Adrenal gland (tissue), 12 donors: ENCODE measurements around the gene STARD9. TPM values are rescaled to one million over a fixed set of nuclear protein-coding genes. Genes with fewer than 3 reads are reported as not detected.

Experiments
- DNase-seq, 7 donors: peaks; one replicate each; pipeline ENCODE4 v3.0.0-alpha.2; 2019 to 2020
- H3K27ac ChIP-seq, 5 donors: fragments of 200-600 bp; sonication (generic) in 4 of 5; 1 replicate in 3 of 5; 2 replicates in 2 of 5; pipeline versions ENCODE4 v1.5.1 to v1.8.0; 2016 to 2020; ENCODE audit warnings: mild to moderate bottlenecking in 1 of 5
- H3K27me3 ChIP-seq: fragments of 200-600 bp; 2 replicates; pipeline ENCODE4 v1.8.0; 2021
- H3K36me3 ChIP-seq, 2 donors: fragments of 200-600 bp; replicated peaks in 1 of 2; 1 replicate in 1 of 2; 2 replicates in 1 of 2; pipeline versions ENCODE4 v1.5.1 to v1.8.0; 2018 to 2022
- H3K4me1 ChIP-seq, 2 donors: fragments of 200-600 bp; replicated peaks in 1 of 2; 1 replicate in 1 of 2; 2 replicates in 1 of 2; pipeline versions ENCODE4 v1.5.1 to v1.8.0; 2018 to 2021
- H3K4me3 ChIP-seq, 4 donors: fragments of 200-600 bp; sonication (generic) in 3 of 4; one replicate each; pipeline ENCODE4 v1.5.1; 2016 to 2018
- H3K9me3 ChIP-seq, 3 donors: fragments of 200-600 bp; sonication (generic) in 1 of 3; replicated peaks in 1 of 3; 1 replicate in 2 of 3; 2 replicates in 1 of 3; pipeline versions ENCODE4 v1.5.1 to v1.8.0; 2016 to 2021
- CTCF ChIP-seq, 6 experiments: fragments of 450-650 bp in 4 of 6; fragments of 200-600 bp in 2 of 6; sonication (generic) in 1 of 6; IDR thresholded peaks; 1 replicate in 5 of 6; 2 replicates in 1 of 6; pipeline versions ENCODE4 v1.5.1 to v1.8.0; 2016 to 2021; ENCODE audit warnings: antibody characterized with exemption in 6 of 6, mild to moderate bottlenecking in 2 of 6, moderate library complexity in 1 of 6
- POLR2A ChIP-seq, 2 donors: fragments of 450-650 bp; IDR thresholded peaks; one replicate each; pipeline ENCODE4 v1.6.1; 2017; ENCODE audit warnings: antibody characterized with exemption in 2 of 2, mild to moderate bottlenecking in 2 of 2, moderate library complexity in 1 of 2
- WGBS, 4 donors: extraction: QIAGEN DNeasy Blood & Tissue Kit in 2 of 4; methylation state at CpG; one replicate each; pipeline versions ENCODE4 v1.1.5 to v1.1.7; 2013 to 2017; 5-methylcytosine and 5-hydroxymethylcytosine counted together
- intact Hi-C, 2 donors: fragments of 100-400 bp; cut with DNase I; formaldehyde crosslinking; loops; one replicate each; pipeline versions ENCODE4 v1.14.1 to v1.15.0; 2022 to 2023
- polyA plus RNA-seq, 3 donors: library from polyadenylated mRNA; stranded (reverse); fragments of 200-250 nt in 2 of 3; fragments of 350-450 nt in 1 of 3; fragmentation: Illumina TruSeq in 1 of 3; extraction: RNeasy Lipid Tissue Mini Kit (QIAGEN cat#74804) in 1 of 3; gene quantifications; one replicate each; pipeline ENCODE4 v1.2.3, GENCODE V29; 2013 to 2014
- total RNA-seq, 9 donors: library from RNA; depleted of rRNA in 4 of 9; stranded (reverse); fragments of >200 nt in 4 of 9; fragments of 120-200 nt in 1 of 9; fragmentation: NEBNext Ultra II Directional in 1 of 9; extraction: Animal tissue kit (Norgen Biotek cat#: 25700) in 1 of 9; gene quantifications; one replicate each; pipeline versions ENCODE4 v1.1.0 to v1.2.4, GENCODE V29; 2013 to 2023
- donor health status: healthy with polysubstance abuse.
- donor health status: Bipolar disorder and iron deficiency.
- donor health status: DM: yes; HTN: yes; CAD: no.
- donor health status: DM: no; HTN: no; CAD: no.
- donor health status: DM: no; HTN: no; CAD: no.
- donor health status: DM: yes; HTN: yes; CAD: no.

Gene STARD9
- total and polyA plus RNA-seq, 12 donors: 0.71 to 8.7 (median 3.5) TPM

- DNase-seq: no peak
- Histone ChIP-seq H3K27ac (no peak overlapping the region), H3K36me3 (peaks cover 0 to 57% of the 10 kb centered on the region in 2 donors), H3K4me3 (no peak overlapping the region), H3K9me3 (no peaks in the 10 kb centered on the region), H3K4me1 (no peaks in the 10 kb centered on the region), H3K27me3 (no peaks in the 10 kb centered on the region)
- intact Hi-C loops: no loop called here
- WGBS, 4 donors: 66 to 96% (median 87%) methylated on average over 2 to 3 of the region's 3 CpGs
- TF ChIP-seq CTCF (IDR thresholded peaks at IDR 0.05) (no peak), POLR2A (IDR thresholded peaks at IDR 0.05) (no peak)
These were observed 146.5 kb downstream of the STARD9 start for GRCh38 chr15:42721916-42722315.

GRCh38 chr15:42723068-42723467, 147.7 kb downstream of the STARD9 start:
- TF ChIP-seq POLR2A (IDR thresholded peaks at IDR 0.05) (no peak), CTCF (IDR thresholded peaks at IDR 0.05) (no peak)
- Histone ChIP-seq H3K27me3 (no peaks in the 10 kb centered on the region), H3K9me3 (no peaks in the 10 kb centered on the region), H3K4me1 (no peaks in the 10 kb centered on the region), H3K27ac (no peak overlapping the region), H3K4me3 (no peak overlapping the region), H3K36me3 (peaks cover 0 to 68% of the 10 kb centered on the region in 2 donors)
- no peak for DNase-seq
- intact Hi-C loops: no loop called here
- 80 to 93% (median 87%) methylated on average over 4 of the region's 4 CpGs for WGBS, 4 donors

GRCh38 chr15:42724276-42724675, 148.9 kb downstream of the STARD9 start:
- Histone ChIP-seq H3K4me3 (no peak overlapping the region), H3K9me3 (no peaks in the 10 kb centered on the region), H3K4me1 (no peaks in the 10 kb centered on the region), H3K27me3 (no peaks in the 10 kb centered on the region), H3K36me3 (peaks cover 0 to 80% of the 10 kb centered on the region in 2 donors), H3K27ac (no peak overlapping the region)
- intact Hi-C loops: no loop called here
- TF ChIP-seq POLR2A (IDR thresholded peaks at IDR 0.05) (no peak), CTCF (IDR thresholded peaks at IDR 0.05) (no peak)
- DNase-seq: no peak
- 82 to 94% (median 91%) methylated on average over 3 to 6 of the region's 6 CpGs for WGBS, 4 donors

GRCh38 chr15:42725331-42725903, 150.0 kb downstream of the STARD9 start:
- WGBS, 4 donors: 76 to 89% (median 84%) methylated on average over 12 of the region's 12 CpGs
- no peak overlapping the region for H3K27ac ChIP-seq
- intact Hi-C loops: no loop called here

More at GRCh38 chr15:42725331-42725903, 150.0 kb downstream of the STARD9 start:
- H3K27me3 ChIP-seq: no peaks in the 10 kb centered on the region
- no peak for DNase-seq
- no peak for TF ChIP-seq CTCF (IDR thresholded peaks at IDR 0.05)
- no peak for TF ChIP-seq POLR2A (IDR thresholded peaks at IDR 0.05)
- no peaks in the 10 kb centered on the region for H3K4me1 ChIP-seq
- H3K4me3 ChIP-seq: no peak overlapping the region
- H3K36me3 ChIP-seq: peaks cover 0 to 85% of the 10 kb centered on the region in 2 donors
- H3K9me3 ChIP-seq: no peaks in the 10 kb centered on the region
